Measurements from ENCODE around the gene EVI2A. TPM values are rescaled to one million over a fixed set of nuclear protein-coding genes. Genes with fewer than 3 reads are reported as not detected.
"Not testable (repeated sequence)": the region's sequence is repeated elsewhere in the genome, so short reads cannot be mapped to it uniquely, and the experiment has no call there.

Gene EVI2A
- total RNA-seq, 4 donors from 2014 or later: 0.68 to 11.1 (median 3.3) TPM

GRCh38 chr17:31289790-31290189 lies 31.6 kb downstream of the EVI2A start:
- WGBS, 2 donors: 51 to 71% methylated on average over 3 of the region's 3 CpGs
- intact Hi-C loops (cut with DNase I): no loop called here
- DNase-seq: no peak
- no peaks in the 10 kb centered on the region for H3K27me3 ChIP-seq
- no peaks in the 10 kb centered on the region for H3K4me1 ChIP-seq
- H3K36me3 ChIP-seq: peaks cover 0 to 12% (median 0%) of the 10 kb centered on the region in 3 donors
- no peak overlapping the region for H3K27ac ChIP-seq
- no peaks in the 10 kb centered on the region for H3K9me3 ChIP-seq
- H3K4me3 ChIP-seq: no peak overlapping the region
- no peak for TF ChIP-seq POLR2A (IDR thresholded peaks at IDR 0.05)
- no peak for TF ChIP-seq CTCF (IDR thresholded peaks at IDR 0.05)

GRCh38 chr17:31287932-31288331 lies 33.5 kb downstream of the EVI2A start:
- H3K27ac ChIP-seq; intact Hi-C loops (cut with DNase I); H3K27me3 ChIP-seq; H3K4me1 ChIP-seq; DNase-seq; H3K9me3 ChIP-seq; H3K4me3 ChIP-seq: not testable (repeated sequence)
- WGBS, 2 donors: 100% methylated on average over 1 of the region's 1 CpG
- peaks cover 0 to 13% (median 0%) of the 10 kb centered on the region in 3 donors for H3K36me3 ChIP-seq

GRCh38 chr17:31286587-31286986 lies 34.8 kb downstream of the EVI2A start:
- H3K4me1 ChIP-seq: no peaks in the 10 kb centered on the region
- H3K4me3 ChIP-seq: no peak overlapping the region
- intact Hi-C loops (cut with DNase I): no loop called here
- no peaks in the 10 kb centered on the region for H3K27me3 ChIP-seq
- TF ChIP-seq CTCF (IDR thresholded peaks at IDR 0.05) (no peak), POLR2A (IDR thresholded peaks at IDR 0.05) (no peak)
- peaks cover 0 to 11% (median 0%) of the 10 kb centered on the region in 3 donors for H3K36me3 ChIP-seq
- H3K27ac ChIP-seq: no peak overlapping the region
- DNase-seq: no peak
- H3K9me3 ChIP-seq: no peaks in the 10 kb centered on the region
- WGBS, 2 donors: 89 to 95% methylated on average over 1 of the region's 1 CpG

- H3K27me3 ChIP-seq: no peaks in the 10 kb centered on the region
- no peaks in the 10 kb centered on the region for H3K9me3 ChIP-seq
- no peak overlapping the region for H3K27ac ChIP-seq
- no peaks in the 10 kb centered on the region for H3K4me1 ChIP-seq
- TF ChIP-seq POLR2A (IDR thresholded peaks at IDR 0.05) (no peak), CTCF (IDR thresholded peaks at IDR 0.05) (no peak)
- H3K4me3 ChIP-seq: no peak overlapping the region
- DNase-seq: no peak
- H3K36me3 ChIP-seq: peaks cover 0 to 32% (median 0%) of the 10 kb centered on the region in 3 donors
- intact Hi-C loops (cut with DNase I): no loop called here
Measured at GRCh38 chr17:31283841-31284240, 37.6 kb downstream of the EVI2A start.

GRCh38 chr17:31281061-31281460 lies 40.4 kb downstream of the EVI2A start:
- no peak for DNase-seq
- Histone ChIP-seq H3K9me3 (no peaks in the 10 kb centered on the region), H3K36me3 (peaks cover 0 to 46% (median 0%) of the 10 kb centered on the region in 3 donors), H3K27ac (no peak overlapping the region), H3K4me3 (no peak overlapping the region), H3K4me1 (no peaks in the 10 kb centered on the region), H3K27me3 (no peaks in the 10 kb centered on the region)
- intact Hi-C loops (cut with DNase I): no loop called here
- WGBS, 2 donors: 71 to 93% methylated on average over 2 of the region's 2 CpGs
- TF ChIP-seq POLR2A (IDR thresholded peaks at IDR 0.05) (no peak), CTCF (IDR thresholded peaks at IDR 0.05) (no peak)

- H3K27me3 ChIP-seq: no peaks in the 10 kb centered on the region
- intact Hi-C loops (cut with DNase I): no loop called here
- DNase-seq: no peak
- H3K4me1 ChIP-seq: peaks cover 4 to 8% (median 6%) of the 10 kb centered on the region in 3 donors
- H3K36me3 ChIP-seq: peaks cover 0 to 43% (median 0%) of the 10 kb centered on the region in 3 donors
- no peak overlapping the region for H3K4me3 ChIP-seq
- H3K9me3 ChIP-seq: no peaks in the 10 kb centered on the region
- no peak for TF ChIP-seq CTCF (IDR thresholded peaks at IDR 0.05)
- TF ChIP-seq POLR2A (IDR thresholded peaks at IDR 0.05): no peak
- WGBS, 2 donors: 94 to 100% methylated on average over 2 of the region's 2 CpGs
- H3K27ac ChIP-seq: no peak overlapping the region
Measured at GRCh38 chr17:31279401-31279800, 42.0 kb downstream of the EVI2A start.

All from esophagus squamous epithelium (tissue), 5 donors.